Muscle layer of colon (tissue), 2 donors: ENCODE results near the gene CLEC14A.

Source experiments
- H3K27ac ChIP-seq: one replicate; pipeline ENCODE4 v1.7.0; 2013; ENCODE audit warnings: low read depth, mild to moderate bottlenecking, low read length, moderate library complexity
- H3K27me3 ChIP-seq, 2 donors: one replicate each; pipeline ENCODE4 v1.7.0; 2013; ENCODE audit warnings: low read length in 2 of 2, mild to moderate bottlenecking in 2 of 2; ENCODE audit not compliant: insufficient read depth in 2 of 2, control insufficient read depth in 1 of 2
- H3K36me3 ChIP-seq: one replicate; pipeline ENCODE4 v1.7.0; 2013; ENCODE audit warnings: mild to moderate bottlenecking, low read length; ENCODE audit not compliant: insufficient read depth
- H3K4me1 ChIP-seq: one replicate; pipeline ENCODE4 v1.7.0; 2013; ENCODE audit warnings: mild to moderate bottlenecking, low read length; ENCODE audit not compliant: insufficient read depth
- H3K4me3 ChIP-seq, 2 donors: one replicate each; pipeline ENCODE4 v1.7.0; 2013; ENCODE audit warnings: low read length in 2 of 2, low read depth in 1 of 2, mild to moderate bottlenecking in 1 of 2, moderate library complexity in 1 of 2
- H3K9ac ChIP-seq: one replicate; pipeline ENCODE4 v1.7.0; 2013; ENCODE audit warnings: low read length
- H3K9me3 ChIP-seq: one replicate; pipeline ENCODE4 v1.7.0; 2013; ENCODE audit warnings: mild to moderate bottlenecking, low read length
- donor health status: abdominal sarcoma.
- donor health status: Adenocarcinoma of cecum.

The CLEC14A gene

DNA sequence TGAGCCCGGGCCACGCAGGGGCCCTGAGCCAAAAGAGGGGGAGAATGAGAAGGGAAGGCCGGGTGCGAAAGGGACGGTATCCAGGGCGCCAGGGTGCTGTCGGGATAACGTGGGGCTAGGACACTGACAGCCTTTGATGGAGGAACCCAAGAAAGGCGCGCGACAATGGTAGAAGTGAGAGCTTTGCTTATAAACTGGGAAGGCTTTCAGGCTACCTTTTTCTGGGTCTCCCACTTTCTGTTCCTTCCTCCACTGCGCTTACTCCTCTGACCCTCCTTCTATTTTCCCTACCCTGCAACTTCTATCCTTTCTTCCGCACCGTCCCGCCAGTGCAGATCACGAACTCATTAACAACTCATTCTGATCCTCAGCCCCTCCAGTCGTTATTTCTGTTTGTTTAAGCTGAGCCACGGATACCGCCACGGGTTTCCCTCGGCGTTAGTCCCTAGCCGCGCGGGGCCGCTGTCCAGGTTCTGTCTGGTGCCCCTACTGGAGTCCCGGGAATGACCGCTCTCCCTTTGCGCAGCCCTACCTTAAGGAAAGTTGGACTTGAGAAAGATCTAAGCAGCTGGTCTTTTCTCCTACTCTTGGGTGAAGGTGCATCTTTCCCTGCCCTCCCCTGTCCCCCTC, 45.2 kb downstream of the CLEC14A start:
- no peaks in the 10 kb centered on the region for H3K4me1 ChIP-seq
- peaks cover 0 to 36% of the 10 kb centered on the region in 2 donors for H3K27me3 ChIP-seq
- H3K4me3 ChIP-seq, result no peak overlapping the region
- H3K9me3 ChIP-seq, result peaks cover 9% of the 10 kb centered on the region
- no peak overlapping the region for H3K27ac ChIP-seq
- no peaks in the 10 kb centered on the region for H3K36me3 ChIP-seq
- no peak overlapping the region for H3K9ac ChIP-seq

DNA sequence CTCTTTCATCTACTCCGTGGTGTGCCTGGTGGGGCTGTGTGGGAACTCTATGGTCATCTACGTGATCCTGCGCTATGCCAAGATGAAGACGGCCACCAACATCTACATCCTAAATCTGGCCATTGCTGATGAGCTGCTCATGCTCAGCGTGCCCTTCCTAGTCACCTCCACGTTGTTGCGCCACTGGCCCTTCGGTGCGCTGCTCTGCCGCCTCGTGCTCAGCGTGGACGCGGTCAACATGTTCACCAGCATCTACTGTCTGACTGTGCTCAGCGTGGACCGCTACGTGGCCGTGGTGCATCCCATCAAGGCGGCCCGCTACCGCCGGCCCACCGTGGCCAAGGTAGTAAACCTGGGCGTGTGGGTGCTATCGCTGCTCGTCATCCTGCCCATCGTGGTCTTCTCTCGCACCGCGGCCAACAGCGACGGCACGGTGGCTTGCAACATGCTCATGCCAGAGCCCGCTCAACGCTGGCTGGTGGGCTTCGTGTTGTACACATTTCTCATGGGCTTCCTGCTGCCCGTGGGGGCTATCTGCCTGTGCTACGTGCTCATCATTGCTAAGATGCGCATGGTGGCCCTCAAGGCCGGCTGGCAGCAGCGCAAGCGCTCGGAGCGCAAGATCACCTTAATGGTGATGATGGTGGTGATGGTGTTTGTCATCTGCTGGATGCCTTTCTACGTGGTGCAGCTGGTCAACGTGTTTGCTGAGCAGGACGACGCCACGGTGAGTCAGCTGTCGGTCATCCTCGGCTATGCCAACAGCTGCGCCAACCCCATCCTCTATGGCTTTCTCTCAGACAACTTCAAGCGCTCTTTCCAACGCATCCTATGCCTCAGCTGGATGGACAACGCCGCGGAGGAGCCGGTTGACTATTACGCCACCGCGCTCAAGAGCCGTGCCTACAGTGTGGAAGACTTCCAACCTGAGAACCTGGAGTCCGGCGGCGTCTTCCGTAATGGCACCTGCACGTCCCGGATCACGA, 46.0 kb downstream of the CLEC14A start:
- H3K4me1 ChIP-seq, result no peaks in the 10 kb centered on the region
- H3K27ac ChIP-seq, result no peak overlapping the region
- H3K4me3 ChIP-seq, result no peak overlapping the region
- H3K9me3 ChIP-seq, result peaks cover 9% of the 10 kb centered on the region
- no peak overlapping the region for H3K9ac ChIP-seq
- no peaks in the 10 kb centered on the region for H3K36me3 ChIP-seq
- peaks cover 0 to 36% of the 10 kb centered on the region in 2 donors for H3K27me3 ChIP-seq

DNA sequence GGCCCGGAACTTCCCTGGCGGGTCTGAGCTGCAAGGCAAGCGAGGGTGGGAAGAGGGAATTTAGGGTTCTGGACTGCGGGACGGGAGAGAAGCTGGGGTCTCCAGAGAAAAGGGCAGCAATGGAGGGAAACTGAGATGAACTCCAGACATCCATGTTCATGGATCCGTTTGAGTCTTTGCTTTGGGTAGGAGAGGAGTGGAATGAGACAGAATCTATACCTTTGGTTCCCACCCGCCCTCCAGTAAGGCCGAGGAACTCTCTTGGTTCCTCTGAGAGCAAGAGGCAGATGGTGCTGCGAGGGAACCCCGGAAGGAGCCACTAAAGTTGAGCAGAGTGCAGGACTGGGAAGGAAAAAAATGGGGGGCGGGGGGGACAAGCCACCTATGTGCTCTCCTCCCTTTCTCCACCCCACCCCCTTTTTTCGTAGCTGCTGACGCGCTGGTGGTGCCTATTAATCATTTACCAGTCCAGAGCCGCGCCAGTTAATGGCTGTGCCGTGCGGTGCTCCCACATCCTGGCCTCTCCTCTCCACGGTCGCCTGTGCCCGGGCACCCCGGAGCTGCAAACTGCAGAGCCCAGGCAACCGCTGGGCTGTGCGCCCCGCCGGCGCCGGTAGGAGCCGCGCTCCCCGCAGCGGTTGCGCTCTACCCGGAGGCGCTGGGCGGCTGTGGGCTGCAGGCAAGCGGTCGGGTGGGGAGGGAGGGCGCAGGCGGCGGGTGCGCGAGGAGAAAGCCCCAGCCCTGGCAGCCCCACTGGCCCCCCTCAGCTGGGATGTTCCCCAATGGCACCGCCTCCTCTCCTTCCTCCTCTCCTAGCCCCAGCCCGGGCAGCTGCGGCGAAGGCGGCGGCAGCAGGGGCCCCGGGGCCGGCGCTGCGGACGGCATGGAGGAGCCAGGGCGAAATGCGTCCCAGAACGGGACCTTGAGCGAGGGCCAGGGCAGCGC, 47.0 kb downstream of the CLEC14A start:
- Histone ChIP-seq H3K4me3 (no peak overlapping the region), H3K36me3 (no peaks in the 10 kb centered on the region), H3K27me3 (peaks cover 0 to 36% of the 10 kb centered on the region in 2 donors), H3K9ac (no peak overlapping the region), H3K4me1 (no peaks in the 10 kb centered on the region), H3K27ac (no peak overlapping the region), H3K9me3 (peaks cover 9% of the 10 kb centered on the region)

DNA sequence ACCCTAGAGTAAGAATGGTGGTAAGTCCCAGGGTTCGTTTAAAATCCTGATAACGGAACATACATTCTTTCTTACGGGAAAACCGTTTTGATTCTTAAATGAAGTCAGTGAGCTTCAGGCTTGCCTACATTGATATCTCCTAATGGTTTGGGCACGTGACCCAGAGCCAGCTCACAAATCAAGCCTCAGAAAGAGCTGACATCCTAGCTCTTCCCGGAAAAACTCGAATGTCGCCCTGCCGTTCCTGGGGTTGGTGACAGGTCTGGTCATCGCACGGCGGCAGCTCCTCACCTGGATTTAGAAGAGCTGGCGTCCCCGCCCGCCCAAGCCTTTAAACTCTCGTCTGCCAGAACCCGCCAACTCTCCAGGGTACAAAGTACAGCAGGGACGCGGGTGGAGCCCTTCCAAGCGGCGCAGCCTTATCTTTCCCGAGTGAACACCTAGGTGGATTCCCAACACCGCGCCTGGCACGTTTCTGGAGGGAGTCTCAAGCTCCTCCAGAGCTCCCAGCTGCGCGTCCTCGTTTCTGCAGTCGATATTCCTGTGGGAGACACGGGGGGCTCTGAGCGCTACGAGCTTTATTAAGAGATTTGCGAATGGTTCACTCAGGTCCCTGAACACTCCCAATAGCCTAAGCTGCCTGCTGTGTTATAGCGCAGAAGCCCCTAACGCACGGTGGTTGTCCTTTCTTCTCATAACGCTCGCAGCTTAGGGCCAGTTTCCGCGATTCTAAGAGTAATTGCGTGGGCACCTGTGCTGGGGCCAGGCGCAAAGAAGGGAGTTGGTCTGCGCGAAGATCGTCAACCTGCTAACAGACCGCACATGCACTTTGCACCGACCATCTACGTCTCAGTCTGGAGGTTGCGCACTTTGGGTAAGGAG, 47.9 kb downstream of the CLEC14A start, which contains the start of gene SSTR1:
TSS of gene SSTR1 (plus strand) at position 169 of the 882 bp plus-strand sequence. CDS start 1,486 bp downstream, outside the sequence.
- H3K27me3 ChIP-seq, result peaks cover 0 to 36% of the 10 kb centered on the region in 2 donors
- no peak within 1 kb of the TSS for H3K9ac ChIP-seq

DNA sequence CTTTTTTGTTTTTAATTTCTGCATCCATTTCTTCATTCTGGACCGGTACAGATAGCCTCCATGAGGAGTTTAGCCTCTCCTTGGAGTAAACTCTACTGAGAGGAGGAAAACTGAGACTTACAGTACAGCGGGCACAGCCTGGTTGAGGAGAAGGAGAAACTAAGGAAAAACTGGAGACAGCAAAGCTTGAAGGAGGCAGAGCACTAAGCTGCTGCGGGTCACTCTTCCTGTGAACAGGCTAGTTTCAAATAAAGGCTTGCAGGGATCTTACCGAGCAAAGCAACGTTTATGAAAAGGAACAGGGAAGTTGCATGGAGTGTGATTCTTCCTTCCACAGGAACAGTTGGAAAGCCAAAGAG, 48.5 kb downstream of the CLEC14A start:
- peaks cover 9% of the 10 kb centered on the region for H3K9me3 ChIP-seq
- no peak overlapping the region for H3K27ac ChIP-seq
- no peaks in the 10 kb centered on the region for H3K36me3 ChIP-seq
- no peak overlapping the region for H3K9ac ChIP-seq
- peaks cover 0 to 36% of the 10 kb centered on the region in 2 donors for H3K27me3 ChIP-seq
- no peak overlapping the region for H3K4me3 ChIP-seq
- no peaks in the 10 kb centered on the region for H3K4me1 ChIP-seq

More for the DNA sequence above, 47.9 kb downstream of the CLEC14A start, which contains the start of gene SSTR1:
- Histone ChIP-seq H3K36me3 (no peaks in the 10 kb centered on the region), H3K4me1 (no peaks in the 10 kb centered on the region), H3K4me3 (no peak within 1 kb of the TSS), H3K27ac (no peak within 1 kb of the TSS), H3K9me3 (peaks cover 9% of the 10 kb centered on the region)

DNA sequence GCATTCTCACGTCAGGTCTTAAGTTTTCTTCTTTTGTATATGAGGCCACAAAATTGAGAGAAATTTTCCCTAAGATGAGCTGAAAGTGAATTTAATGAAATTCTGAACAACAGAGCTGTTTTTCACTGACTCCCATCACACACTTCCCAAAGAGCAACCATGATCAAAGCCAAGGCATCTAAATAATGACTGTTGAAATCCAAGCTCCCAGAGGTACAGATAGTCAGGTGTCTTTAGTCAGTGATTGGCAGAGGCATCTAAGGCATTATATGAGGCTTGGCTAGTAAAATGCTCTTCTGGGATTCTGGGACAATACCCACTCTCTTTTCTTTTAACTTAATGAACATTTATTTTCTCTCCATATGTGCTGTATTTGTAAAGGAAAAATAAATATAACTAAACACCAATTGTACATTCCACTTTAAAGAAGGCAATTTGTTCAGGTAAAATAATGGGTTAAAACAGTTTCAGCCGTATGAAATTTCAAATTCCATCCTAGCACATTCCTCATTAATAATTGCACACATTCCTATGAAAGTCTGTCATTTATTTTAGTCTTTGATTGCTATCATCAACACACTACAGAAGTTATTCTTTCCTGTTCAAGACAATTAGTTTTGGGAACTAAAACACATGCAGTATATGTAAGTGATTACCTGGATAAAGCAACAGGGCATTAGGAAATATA, 49.1 kb downstream of the CLEC14A start:
- Histone ChIP-seq H3K27ac (no peak overlapping the region), H3K9ac (no peak overlapping the region), H3K4me3 (no peak overlapping the region), H3K27me3 (peaks cover 0 to 36% of the 10 kb centered on the region in 2 donors), H3K36me3 (no peaks in the 10 kb centered on the region), H3K4me1 (no peaks in the 10 kb centered on the region), H3K9me3 (peaks cover 9% of the 10 kb centered on the region)

DNA sequence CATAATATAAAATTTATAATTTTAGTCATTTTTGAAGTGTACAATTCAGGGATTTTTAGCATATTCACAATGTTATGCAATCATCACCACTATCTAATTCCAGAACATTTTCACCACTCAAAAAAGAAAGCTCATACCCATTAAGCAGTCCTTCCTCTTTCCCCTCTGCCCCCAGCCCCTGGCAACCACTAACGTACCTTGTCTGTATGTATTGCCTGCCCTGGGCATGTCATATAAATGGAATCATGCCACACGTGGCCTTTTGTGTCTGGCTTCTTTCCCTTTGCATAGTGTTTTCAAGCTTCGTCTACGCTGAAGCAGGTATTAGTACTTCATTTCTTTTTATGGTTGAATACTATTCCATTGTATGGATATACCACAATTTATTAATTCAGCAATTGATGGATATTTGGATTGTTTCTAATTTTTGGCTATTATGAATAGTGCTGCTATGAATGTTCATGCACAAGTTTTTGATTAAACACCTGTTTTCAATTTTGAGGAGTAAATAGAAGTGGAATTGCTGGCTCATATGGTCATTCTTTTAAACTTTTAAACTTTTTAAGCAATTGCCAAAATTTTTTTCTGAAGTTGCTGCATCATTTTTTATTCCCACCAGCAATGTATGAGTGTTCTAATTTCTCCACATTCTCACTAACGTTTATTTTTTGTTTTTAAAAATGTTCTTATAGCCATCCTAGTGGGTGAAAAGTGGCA, 49.8 kb downstream of the CLEC14A start:
- Histone ChIP-seq H3K36me3 (no peaks in the 10 kb centered on the region), H3K9me3 (peaks cover 9% of the 10 kb centered on the region), H3K4me1 (no peaks in the 10 kb centered on the region), H3K27ac (no peak overlapping the region), H3K9ac (no peak overlapping the region), H3K4me3 (no peak overlapping the region), H3K27me3 (peaks cover 0 to 32% of the 10 kb centered on the region in 2 donors)

DNA sequence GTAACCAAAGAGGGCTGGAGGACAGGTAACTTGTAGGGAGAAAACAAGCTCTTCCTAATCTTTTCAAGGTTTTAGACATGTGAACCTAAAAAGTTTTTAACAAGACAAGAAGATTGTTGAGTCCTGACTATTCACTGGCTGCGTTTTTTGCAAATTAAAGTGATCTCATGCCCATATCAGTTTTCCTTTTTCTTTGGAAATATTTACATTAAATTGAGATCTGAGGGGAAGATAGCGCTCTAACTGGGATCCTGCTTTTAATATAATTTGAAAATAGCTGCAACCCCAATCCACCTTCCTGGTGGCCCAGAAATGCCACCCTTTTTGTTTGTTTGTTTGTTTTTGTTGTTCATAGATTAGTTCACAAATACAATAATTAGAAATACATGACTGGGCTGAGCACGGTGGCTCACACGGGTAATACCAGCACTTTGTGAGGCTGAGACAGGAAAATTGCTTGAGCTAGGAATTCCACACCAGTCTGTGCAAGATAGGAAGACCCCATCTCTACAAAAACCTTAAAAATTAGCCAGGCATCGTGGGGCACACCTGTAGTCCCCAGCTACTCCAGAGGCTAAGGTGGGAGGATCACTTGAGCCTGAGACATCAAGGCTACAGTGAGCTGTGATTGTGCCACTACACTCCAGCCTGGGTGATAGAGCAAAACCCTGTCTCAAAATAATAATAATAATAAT, 50.6 kb downstream of the CLEC14A start:
- no peak overlapping the region for H3K27ac ChIP-seq
- no peak overlapping the region for H3K9ac ChIP-seq
- H3K9me3 ChIP-seq, result peaks cover 9% of the 10 kb centered on the region
- H3K4me3 ChIP-seq, result no peak overlapping the region
- H3K4me1 ChIP-seq, result no peaks in the 10 kb centered on the region
- no peaks in the 10 kb centered on the region for H3K36me3 ChIP-seq
- peaks cover 0 to 25% of the 10 kb centered on the region in 2 donors for H3K27me3 ChIP-seq

DNA sequence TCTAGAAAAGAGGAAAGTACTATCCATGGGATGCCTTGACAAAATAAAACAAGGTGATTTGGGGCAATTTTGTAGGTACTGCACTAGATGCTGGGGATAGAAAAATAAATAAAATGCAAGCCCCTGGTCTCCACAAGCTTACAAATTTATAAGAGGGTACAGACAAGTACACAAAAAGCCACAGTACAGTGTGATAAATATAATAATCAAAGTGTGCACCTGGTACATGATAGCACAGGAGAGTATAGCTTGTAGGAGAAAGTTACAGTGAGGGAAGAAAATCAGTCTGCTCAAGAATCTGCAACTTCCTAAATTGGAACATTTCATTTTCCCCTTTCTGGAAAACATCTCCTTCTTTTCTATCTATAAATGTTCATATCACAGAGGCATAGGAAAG, 51.2 kb downstream of the CLEC14A start:
- Histone ChIP-seq H3K36me3 (no peaks in the 10 kb centered on the region), H3K27ac (no peak overlapping the region), H3K9ac (no peak overlapping the region), H3K4me3 (no peak overlapping the region), H3K27me3 (peaks cover 0 to 19% of the 10 kb centered on the region in 2 donors), H3K4me1 (no peaks in the 10 kb centered on the region), H3K9me3 (peaks cover 9% of the 10 kb centered on the region)
